ENCODE results near the gene RAD21L1.
"Not testable (repeated sequence)": the region's sequence is repeated elsewhere in the genome, so short reads cannot be mapped to it uniquely, and the experiment has no call there.

The RAD21L1 gene

DNA sequence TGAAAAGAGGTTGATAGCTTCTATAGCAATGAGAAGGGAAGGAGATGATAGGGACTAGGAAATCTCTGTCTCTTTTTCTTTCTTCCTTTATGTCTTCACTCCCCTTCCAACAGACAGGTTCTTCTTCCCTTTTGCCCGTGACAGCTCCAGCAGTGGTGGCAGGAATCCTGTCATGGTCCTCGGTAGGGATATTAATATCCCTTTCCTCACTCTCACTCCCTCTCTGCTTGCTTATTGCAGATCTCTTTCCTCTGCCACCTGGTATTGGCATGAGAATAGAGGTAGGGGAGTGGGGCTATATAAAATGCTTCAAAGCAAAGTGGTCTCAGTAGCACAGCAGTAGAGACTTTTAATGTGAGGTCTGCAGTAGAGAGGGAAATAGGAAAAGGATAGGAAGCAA, 19.7 kb downstream of the RAD21L1 start:
- Histone ChIP-seq H3K14ac (ENCODE audit: low read length) (no peak overlapping the region), H2BK15ac (ENCODE audit: low read length) (no peak overlapping the region), H2BK120ac (ENCODE audit: low read depth, low read length) (no peak overlapping the region), H2BK12ac (ENCODE audit: low read length) (no peak overlapping the region), H3K4me3 (ENCODE audit: low read length in 2 of 2) (no peak overlapping the region), H4K91ac (ENCODE audit: low read depth, low read length, poor library complexity) (no peak overlapping the region), H3K4me2 (ENCODE audit: insufficient read depth, low read length, poor library complexity, severe bottlenecking) (no peak overlapping the region), H3K36me3 (replicated peaks in 1 of 2; ENCODE audit: control insufficient read depth in 2 of 2, insufficient read depth in 2 of 2, low read length in 2 of 2) (no peaks in the 10 kb centered on the region), H3K79me1 (ENCODE audit: low read depth, low read length) (no peaks in the 10 kb centered on the region), H3K27ac (replicated peaks; ENCODE audit: low read length) (no peak overlapping the region), H3K4me1 (ENCODE audit: control insufficient read depth in 2 of 2, insufficient read depth in 1 of 2, low read depth in 1 of 2, low read length in 2 of 2) (peaks cover 2 to 6% of the 10 kb centered on the region in 2 donors), H3K23ac (ENCODE audit: low read depth, low read length, poor library complexity) (no peak overlapping the region), H4K8ac (ENCODE audit: low read depth, low read length) (no peak overlapping the region), H3K9me3 (replicated peaks in 1 of 2; ENCODE audit: control insufficient read depth in 2 of 2, insufficient read depth in 1 of 2, low read depth in 1 of 2, low read length in 2 of 2) (no peaks in the 10 kb centered on the region), H3K9ac (ENCODE audit: low read depth, low read length, poor library complexity) (no peak overlapping the region), H2AK5ac (ENCODE audit: low read depth, low read length) (no peak overlapping the region), H2AFZ (ENCODE audit: low read length) (no peak overlapping the region), H3K18ac (ENCODE audit: low read length) (no peak overlapping the region), H3K27me3 (ENCODE audit: control insufficient read depth in 3 of 3, insufficient read depth in 3 of 3, low read depth in 1 of 3, low read length in 3 of 3) (peaks cover 0 to 55% (median 0%) of the 10 kb centered on the region in 3 experiments), H3K4ac (ENCODE audit: low read length) (no peak overlapping the region), H2BK5ac (ENCODE audit: low read length) (no peak overlapping the region)
- WGBS, 2 donors (ENCODE audit: extremely low coverage in 2 of 2, insufficient read length in 2 of 2, insufficient replicate concordance in 1 of 2): no CpG with 5 or more reads among the region's 2 CpGs
- no peak for DNase-seq (ENCODE audit: low spot score)

GRCh38 chr20:1247689-1248088, 21.8 kb downstream of the RAD21L1 start:
- H3K18ac ChIP-seq (ENCODE audit: low read length): no peak overlapping the region
- H3K9ac ChIP-seq (ENCODE audit: low read depth, low read length, poor library complexity): no peak overlapping the region
- peaks cover 0 to 54% (median 0%) of the 10 kb centered on the region in 3 experiments for H3K27me3 ChIP-seq (ENCODE audit: control insufficient read depth in 3 of 3, insufficient read depth in 3 of 3, low read depth in 1 of 3, low read length in 3 of 3)
- no peak overlapping the region for H2AFZ ChIP-seq (ENCODE audit: low read length)
- H2BK5ac ChIP-seq (ENCODE audit: low read length): no peak overlapping the region
- H2BK15ac ChIP-seq (ENCODE audit: low read length): no peak overlapping the region
- H2AK5ac ChIP-seq (ENCODE audit: low read depth, low read length): no peak overlapping the region
- H4K8ac ChIP-seq (ENCODE audit: low read depth, low read length): no peak overlapping the region
- H3K4me2 ChIP-seq (ENCODE audit: insufficient read depth, low read length, poor library complexity, severe bottlenecking): no peak overlapping the region
- no peak overlapping the region for H3K4ac ChIP-seq (ENCODE audit: low read length)
- H3K9me3 ChIP-seq (replicated peaks in 1 of 2; ENCODE audit: control insufficient read depth in 2 of 2, insufficient read depth in 1 of 2, low read depth in 1 of 2, low read length in 2 of 2): no peaks in the 10 kb centered on the region
- no peaks in the 10 kb centered on the region for H3K79me1 ChIP-seq (ENCODE audit: low read depth, low read length)
- H2BK120ac ChIP-seq (ENCODE audit: low read depth, low read length): no peak overlapping the region
- no peaks in the 10 kb centered on the region for H3K4me1 ChIP-seq (ENCODE audit: control insufficient read depth in 2 of 2, insufficient read depth in 1 of 2, low read depth in 1 of 2, low read length in 2 of 2)
- no peak overlapping the region for H3K4me3 ChIP-seq (ENCODE audit: low read length in 2 of 2)
- H3K27ac ChIP-seq (replicated peaks; ENCODE audit: low read length): no peak overlapping the region
- H3K23ac ChIP-seq (ENCODE audit: low read depth, low read length, poor library complexity): no peak overlapping the region
- H4K91ac ChIP-seq (ENCODE audit: low read depth, low read length, poor library complexity): no peak overlapping the region
- no peak for DNase-seq (ENCODE audit: low spot score)
- no peaks in the 10 kb centered on the region for H3K36me3 ChIP-seq (replicated peaks in 1 of 2; ENCODE audit: control insufficient read depth in 2 of 2, insufficient read depth in 2 of 2, low read length in 2 of 2)
- no peak overlapping the region for H2BK12ac ChIP-seq (ENCODE audit: low read length)
- no peak overlapping the region for H3K14ac ChIP-seq (ENCODE audit: low read length)

DNA sequence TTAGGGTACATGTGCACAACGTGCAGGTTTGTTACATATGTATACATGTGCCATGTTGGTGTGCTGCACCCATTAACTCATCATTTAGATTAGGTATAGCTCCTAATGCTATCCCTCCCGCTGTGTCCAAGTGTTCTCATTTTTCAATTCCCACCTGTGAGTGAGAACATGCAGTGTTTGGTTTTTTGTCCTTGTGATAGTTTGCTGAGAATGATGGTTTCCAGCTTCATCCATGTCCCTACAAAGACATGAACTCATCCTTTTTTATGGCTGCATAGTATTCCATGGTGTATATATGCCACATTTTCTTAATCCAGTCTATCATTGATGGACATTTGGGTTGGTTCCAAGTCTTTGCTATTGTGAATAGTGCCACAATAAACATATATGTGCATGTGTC, 24.4 kb downstream of the RAD21L1 start:
- not testable (repeated sequence) for H2AFZ ChIP-seq (ENCODE audit: low read length); H4K8ac ChIP-seq (ENCODE audit: low read depth, low read length); H3K14ac ChIP-seq (ENCODE audit: low read length)

DNA sequence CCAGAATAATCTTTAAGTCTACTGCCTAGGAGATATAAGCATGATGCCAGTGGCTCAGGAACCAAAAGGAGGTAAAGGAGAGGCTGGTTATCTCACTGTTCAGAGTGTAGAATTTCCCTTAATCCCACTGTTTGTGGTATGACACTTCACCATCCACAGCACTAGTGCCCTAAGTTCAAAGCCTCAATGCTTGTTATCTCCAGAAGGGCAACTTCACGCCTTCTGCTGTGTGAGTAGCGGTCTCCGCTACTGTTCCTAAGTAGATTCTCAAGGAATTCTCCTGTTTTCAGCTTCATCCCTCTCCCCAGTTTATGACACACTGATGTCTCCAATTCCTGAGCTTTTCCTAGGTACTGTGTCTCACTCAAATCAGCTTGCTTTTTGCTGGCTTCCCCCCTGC, 26.6 kb downstream of the RAD21L1 start:
- no peak overlapping the region for H2AFZ ChIP-seq (ENCODE audit: low read length)
- no peaks in the 10 kb centered on the region for H3K36me3 ChIP-seq (replicated peaks in 1 of 2; ENCODE audit: control insufficient read depth in 2 of 2, insufficient read depth in 2 of 2, low read length in 2 of 2)
- no peak overlapping the region for H3K23ac ChIP-seq (ENCODE audit: low read depth, low read length, poor library complexity)
- H3K9ac ChIP-seq (ENCODE audit: low read depth, low read length, poor library complexity): no peak overlapping the region
- peaks cover 0 to 25% (median 0%) of the 10 kb centered on the region in 3 experiments for H3K27me3 ChIP-seq (ENCODE audit: control insufficient read depth in 3 of 3, insufficient read depth in 3 of 3, low read depth in 1 of 3, low read length in 3 of 3)
- no peak overlapping the region for H3K18ac ChIP-seq (ENCODE audit: low read length)
- no peak overlapping the region for H2BK15ac ChIP-seq (ENCODE audit: low read length)
- H4K91ac ChIP-seq (ENCODE audit: low read depth, low read length, poor library complexity): no peak overlapping the region
- H3K4ac ChIP-seq (ENCODE audit: low read length): no peak overlapping the region
- WGBS, 2 donors (ENCODE audit: extremely low coverage in 2 of 2, insufficient read length in 2 of 2, insufficient replicate concordance in 1 of 2): no CpG with 5 or more reads among the region's 3 CpGs
- H3K27ac ChIP-seq (replicated peaks; ENCODE audit: low read length): no peak overlapping the region
- no peak overlapping the region for H2BK5ac ChIP-seq (ENCODE audit: low read length)
- H3K14ac ChIP-seq (ENCODE audit: low read length): no peak overlapping the region
- no peak overlapping the region for H2BK12ac ChIP-seq (ENCODE audit: low read length)
- peak overlapping the region in 1 of 2 donors; percentile 36 for H3K4me3 ChIP-seq (ENCODE audit: low read length in 2 of 2)
- no peak overlapping the region for H3K4me2 ChIP-seq (ENCODE audit: insufficient read depth, low read length, poor library complexity, severe bottlenecking)
- H2BK120ac ChIP-seq (ENCODE audit: low read depth, low read length): no peak overlapping the region
- no peaks in the 10 kb centered on the region for H3K79me1 ChIP-seq (ENCODE audit: low read depth, low read length)
- no peak overlapping the region for H2AK5ac ChIP-seq (ENCODE audit: low read depth, low read length)
- H3K9me3 ChIP-seq (replicated peaks in 1 of 2; ENCODE audit: control insufficient read depth in 2 of 2, insufficient read depth in 1 of 2, low read depth in 1 of 2, low read length in 2 of 2): no peaks in the 10 kb centered on the region
- no peak overlapping the region for H4K8ac ChIP-seq (ENCODE audit: low read depth, low read length)
- no peak for DNase-seq (ENCODE audit: low spot score)
- no peaks in the 10 kb centered on the region for H3K4me1 ChIP-seq (ENCODE audit: control insufficient read depth in 2 of 2, insufficient read depth in 1 of 2, low read depth in 1 of 2, low read length in 2 of 2)

More for the DNA sequence above, 24.4 kb downstream of the RAD21L1 start:
- not testable (repeated sequence) for H3K27ac ChIP-seq (replicated peaks; ENCODE audit: low read length); H2AK5ac ChIP-seq (ENCODE audit: low read depth, low read length); H2BK12ac ChIP-seq (ENCODE audit: low read length); DNase-seq (ENCODE audit: low spot score); H3K4me1 ChIP-seq (ENCODE audit: control insufficient read depth in 2 of 2, insufficient read depth in 1 of 2, low read depth in 1 of 2, low read length in 2 of 2); H2BK5ac ChIP-seq (ENCODE audit: low read length); H3K36me3 ChIP-seq (replicated peaks in 1 of 2; ENCODE audit: control insufficient read depth in 2 of 2, insufficient read depth in 2 of 2, low read length in 2 of 2); H3K79me1 ChIP-seq (ENCODE audit: low read depth, low read length); H3K9ac ChIP-seq (ENCODE audit: low read depth, low read length, poor library complexity); H3K23ac ChIP-seq (ENCODE audit: low read depth, low read length, poor library complexity); H2BK15ac ChIP-seq (ENCODE audit: low read length); H3K4ac ChIP-seq (ENCODE audit: low read length); H4K91ac ChIP-seq (ENCODE audit: low read depth, low read length, poor library complexity); H3K18ac ChIP-seq (ENCODE audit: low read length); H3K4me2 ChIP-seq (ENCODE audit: insufficient read depth, low read length, poor library complexity, severe bottlenecking); H3K4me3 ChIP-seq (ENCODE audit: low read length in 2 of 2); H3K9me3 ChIP-seq (replicated peaks in 1 of 2; ENCODE audit: control insufficient read depth in 2 of 2, insufficient read depth in 1 of 2, low read depth in 1 of 2, low read length in 2 of 2); H2BK120ac ChIP-seq (ENCODE audit: low read depth, low read length)
- peaks cover 0 to 42% (median 0%) of the 10 kb centered on the region in 3 experiments for H3K27me3 ChIP-seq (ENCODE audit: control insufficient read depth in 3 of 3, insufficient read depth in 3 of 3, low read depth in 1 of 3, low read length in 3 of 3)
- WGBS, 2 donors (ENCODE audit: extremely low coverage in 2 of 2, insufficient read length in 2 of 2, insufficient replicate concordance in 1 of 2): no CpG with 5 or more reads among the region's 2 CpGs

Measured in neuronal stem cell (in vitro differentiated cells).